GM21381 (cell line): ENCODE data around the gene CYP21A2.
"Not testable (repeated sequence)": the region's sequence is repeated elsewhere in the genome, so short reads cannot be mapped to it uniquely, and the experiment has no call there.

Source experiments
- ATAC-seq: cut with Tn5 transposase; IDR thresholded peaks from one replicate; pipeline ENCODE4 v1.9.1; 2021; ENCODE audit warnings: mild to moderate bottlenecking, moderate library complexity; ENCODE audit not compliant: unreplicated experiment

Gene CYP21A2

GRCh38 chr6:32052626-32053025 lies 14.4 kb downstream of the CYP21A2 start:
- ATAC-seq: not testable (repeated sequence)

- not testable (repeated sequence) for ATAC-seq
These were observed 15.1 kb downstream of the CYP21A2 start for GRCh38 chr6:32053314-32053713.

GRCh38 chr6:32055756-32056155 lies 17.5 kb downstream of the CYP21A2 start:
- not testable (repeated sequence) for ATAC-seq

- no peak for ATAC-seq
These were observed 18.0 kb downstream of the CYP21A2 start for GRCh38 chr6:32056254-32056653.

GRCh38 chr6:32057966-32058365 lies 19.8 kb downstream of the CYP21A2 start:
- no peak for ATAC-seq

GRCh38 chr6:32058511-32058963 lies 20.3 kb downstream of the CYP21A2 start:
- ATAC-seq: no peak

GRCh38 chr6:32060966-32061655 lies 22.9 kb downstream of the CYP21A2 start:
- no peak for ATAC-seq

GRCh38 chr6:32064706-32065105 lies 26.5 kb downstream of the CYP21A2 start:
- no peak for ATAC-seq

GRCh38 chr6:32067521-32067920 lies 29.3 kb downstream of the CYP21A2 start:
- ATAC-seq: not testable (repeated sequence)

- not testable (repeated sequence) for ATAC-seq
These were observed 30.1 kb downstream of the CYP21A2 start for GRCh38 chr6:32068315-32068714.

- ATAC-seq: no peak
These were observed 30.7 kb downstream of the CYP21A2 start for GRCh38 chr6:32068867-32069266.

- no peak for ATAC-seq
These were observed 31.2 kb downstream of the CYP21A2 start for GRCh38 chr6:32069460-32069859.

GRCh38 chr6:32069878-32070515 lies 31.8 kb downstream of the CYP21A2 start:
- no peak for ATAC-seq

- ATAC-seq: no peak
These were observed 32.8 kb downstream of the CYP21A2 start for GRCh38 chr6:32070814-32071543.

- no peak for ATAC-seq
These were observed 34.9 kb downstream of the CYP21A2 start for GRCh38 chr6:32073101-32073500.

GRCh38 chr6:32073613-32074012 lies 35.4 kb downstream of the CYP21A2 start:
- no peak for ATAC-seq

GRCh38 chr6:32074996-32075532 lies 36.8 kb downstream of the CYP21A2 start:
- ATAC-seq: no peak

GRCh38 chr6:32075781-32076180 lies 37.6 kb downstream of the CYP21A2 start:
- ATAC-seq: no peak

- no peak for ATAC-seq
These were observed 38.1 kb downstream of the CYP21A2 start for GRCh38 chr6:32076321-32076809.

- ATAC-seq: no peak
These were observed 41.5 kb downstream of the CYP21A2 start for GRCh38 chr6:32079566-32080290.
